Medulla oblongata (tissue), 1 donor: ENCODE results near the gene FAM78A.
A peak's percentile ranks its signal among the peaks of the same experiment; 100 is the strongest.
"Not testable (repeated sequence)": the region's sequence is repeated elsewhere in the genome, so short reads cannot be mapped to it uniquely, and the experiment has no call there.

Experiments
- DNase-seq: peaks from one replicate; pipeline ENCODE4 v3.0.0-alpha.2; 2015; ENCODE audit errors: extremely low spot score

FAM78A gene

GRCh38 chr9:131266266-131267229, 9.8 kb downstream of the FAM78A start:
- no peak for DNase-seq

- no peak for DNase-seq
Measured at GRCh38 chr9:131264231-131264630, 12.1 kb downstream of the FAM78A start.

GRCh38 chr9:131263701-131264100, 12.6 kb downstream of the FAM78A start:
- DNase-seq: no peak

GRCh38 chr9:131263033-131263343, 13.3 kb downstream of the FAM78A start:
- not testable (repeated sequence) for DNase-seq

- no peak for DNase-seq
Measured at GRCh38 chr9:131262327-131263032, 13.8 kb downstream of the FAM78A start.

GRCh38 chr9:131260751-131261452, 15.4 kb downstream of the FAM78A start:
- no peak for DNase-seq

GRCh38 chr9:131259916-131260597, 16.3 kb downstream of the FAM78A start:
- no peak for DNase-seq

GRCh38 chr9:131259432-131259898, 16.8 kb downstream of the FAM78A start:
- no peak for DNase-seq

GRCh38 chr9:131258698-131259431, 17.4 kb downstream of the FAM78A start:
- DNase-seq: no peak

GRCh38 chr9:131258186-131258585, 18.1 kb downstream of the FAM78A start:
- no peak for DNase-seq

GRCh38 chr9:131257266-131258025, 18.9 kb downstream of the FAM78A start:
- no peak for DNase-seq

GRCh38 chr9:131255676-131256197, 20.6 kb downstream of the FAM78A start:
- DNase-seq: no peak

GRCh38 chr9:131254626-131255025, 21.7 kb downstream of the FAM78A start:
- DNase-seq: no peak

- peak; percentile 79 for DNase-seq
Measured at GRCh38 chr9:131253891-131254491, 22.3 kb downstream of the FAM78A start.

- no peak for DNase-seq
Measured at GRCh38 chr9:131252120-131252519, 24.2 kb downstream of the FAM78A start.

GRCh38 chr9:131246618-131247017, 29.7 kb downstream of the FAM78A start:
- DNase-seq: no peak

GRCh38 chr9:131244331-131244730, 32.0 kb downstream of the FAM78A start:
- not testable (repeated sequence) for DNase-seq

- DNase-seq: no peak
Measured at GRCh38 chr9:131240047-131240921, 36.0 kb downstream of the FAM78A start.
